Superior temporal gyrus (tissue), 1 donor: Measurements from ENCODE around the gene KDM5A.
"Not testable (repeated sequence)": the region's sequence is repeated elsewhere in the genome, so short reads cannot be mapped to it uniquely, and the experiment has no call there.

Experiments
- DNase-seq: peaks from one replicate; pipeline ENCODE4 v3.0.0-alpha.2; 2016; ENCODE audit errors: extremely low spot score

The KDM5A gene

GRCh38 chr12:332581-333205 is 56.4 kb downstream of the KDM5A start:
- no peak for DNase-seq

GRCh38 chr12:331287-331686 is 57.8 kb downstream of the KDM5A start:
- no peak for DNase-seq

GRCh38 chr12:325906-326305 is 63.2 kb downstream of the KDM5A start:
- DNase-seq = no peak

- DNase-seq = no peak
These were observed 65.6 kb downstream of the KDM5A start for GRCh38 chr12:323507-323906.

GRCh38 chr12:321606-322326 is 67.4 kb downstream of the KDM5A start:
- DNase-seq = no peak

GRCh38 chr12:318759-319515 is 70.2 kb downstream of the KDM5A start:
- no peak for DNase-seq

- DNase-seq = no peak
These were observed 80.6 kb downstream of the KDM5A start for GRCh38 chr12:308511-308910.

- no peak for DNase-seq
These were observed 81.7 kb downstream of the KDM5A start for GRCh38 chr12:307406-307805.

GRCh38 chr12:304805-305204 is 84.3 kb downstream of the KDM5A start:
- no peak for DNase-seq

- DNase-seq = not testable (repeated sequence)
These were observed 86.4 kb downstream of the KDM5A start for GRCh38 chr12:302766-303165.

- not testable (repeated sequence) for DNase-seq
These were observed 89.0 kb downstream of the KDM5A start for GRCh38 chr12:300166-300565.

- DNase-seq = not testable (repeated sequence)
These were observed 89.6 kb downstream of the KDM5A start for GRCh38 chr12:299511-299910.

GRCh38 chr12:298059-298458 is 91.1 kb downstream of the KDM5A start:
- not testable (repeated sequence) for DNase-seq

GRCh38 chr12:295132-295531 is 94.0 kb downstream of the KDM5A start:
- no peak for DNase-seq

GRCh38 chr12:293199-293598 is 95.9 kb downstream of the KDM5A start:
- no peak for DNase-seq

GRCh38 chr12:292186-292585 is 96.9 kb downstream of the KDM5A start:
- DNase-seq = no peak

- no peak for DNase-seq
These were observed 97.9 kb downstream of the KDM5A start for GRCh38 chr12:291153-291723.

GRCh38 chr12:288687-289086 is 100.4 kb downstream of the KDM5A start:
- no peak for DNase-seq

GRCh38 chr12:286531-287300 is 102.4 kb downstream of the KDM5A start:
- no peak for DNase-seq

GRCh38 chr12:278046-278445 is 111.1 kb downstream of the KDM5A start:
- DNase-seq = no peak

GRCh38 chr12:275812-276211 is 113.3 kb downstream of the KDM5A start:
- no peak for DNase-seq

GRCh38 chr12:273382-273781 is 115.7 kb downstream of the KDM5A start:
- DNase-seq = no peak
